ENCODE measurements around the gene RGS2. TPM values are rescaled to one million over a fixed set of nuclear protein-coding genes. Genes with fewer than 3 reads are reported as not detected.

The RGS2 gene
- total and polyA plus RNA-seq, 9 of the 15 experiments (the other 6 are each of a cell fraction or from before 2014, with no cell fraction given) = 2.5 to 5.4 (median 3.8) TPM

DNA sequence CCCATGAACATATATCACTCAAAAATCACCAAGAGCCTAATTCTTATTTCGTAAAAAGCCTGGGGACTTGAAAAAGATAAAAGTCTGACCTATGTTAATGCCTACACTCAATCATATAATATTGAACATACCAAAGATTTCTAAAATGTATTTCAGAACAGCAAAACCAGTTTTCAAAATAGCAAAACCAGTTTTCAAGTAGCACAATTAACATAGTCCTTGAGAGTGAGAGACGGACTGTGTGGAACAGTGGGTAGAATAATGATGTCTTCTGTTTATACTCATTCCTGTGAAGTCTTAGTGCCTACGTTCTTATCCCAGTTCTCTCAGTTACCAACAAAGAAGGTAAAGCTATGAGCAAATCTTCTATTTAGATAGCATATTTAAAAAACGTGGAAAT is 22.3 kb upstream of the RGS2 start (continued):
- TF ChIP-seq NFRKB (IDR thresholded peaks at IDR 0.05; ENCODE audit: low read depth) (no peak), POU5F1 (IDR thresholded peaks at IDR 0.05; ENCODE audit: borderline replicate concordance, low read depth, low read length, partially characterized antibody) (no peak), ZNF347 (CRISPR knock-in tag; IDR thresholded peaks at IDR 0.05; ENCODE audit: low read depth) (no peak), TARDBP (IDR thresholded peaks at IDR 0.05) (no peak), PRPF4 (IDR thresholded peaks at IDR 0.05; ENCODE audit: insufficient read depth, low read depth, low read length, poor library complexity, severe bottlenecking) (no peak)
- TF ChIP-seq, protein P1, sequence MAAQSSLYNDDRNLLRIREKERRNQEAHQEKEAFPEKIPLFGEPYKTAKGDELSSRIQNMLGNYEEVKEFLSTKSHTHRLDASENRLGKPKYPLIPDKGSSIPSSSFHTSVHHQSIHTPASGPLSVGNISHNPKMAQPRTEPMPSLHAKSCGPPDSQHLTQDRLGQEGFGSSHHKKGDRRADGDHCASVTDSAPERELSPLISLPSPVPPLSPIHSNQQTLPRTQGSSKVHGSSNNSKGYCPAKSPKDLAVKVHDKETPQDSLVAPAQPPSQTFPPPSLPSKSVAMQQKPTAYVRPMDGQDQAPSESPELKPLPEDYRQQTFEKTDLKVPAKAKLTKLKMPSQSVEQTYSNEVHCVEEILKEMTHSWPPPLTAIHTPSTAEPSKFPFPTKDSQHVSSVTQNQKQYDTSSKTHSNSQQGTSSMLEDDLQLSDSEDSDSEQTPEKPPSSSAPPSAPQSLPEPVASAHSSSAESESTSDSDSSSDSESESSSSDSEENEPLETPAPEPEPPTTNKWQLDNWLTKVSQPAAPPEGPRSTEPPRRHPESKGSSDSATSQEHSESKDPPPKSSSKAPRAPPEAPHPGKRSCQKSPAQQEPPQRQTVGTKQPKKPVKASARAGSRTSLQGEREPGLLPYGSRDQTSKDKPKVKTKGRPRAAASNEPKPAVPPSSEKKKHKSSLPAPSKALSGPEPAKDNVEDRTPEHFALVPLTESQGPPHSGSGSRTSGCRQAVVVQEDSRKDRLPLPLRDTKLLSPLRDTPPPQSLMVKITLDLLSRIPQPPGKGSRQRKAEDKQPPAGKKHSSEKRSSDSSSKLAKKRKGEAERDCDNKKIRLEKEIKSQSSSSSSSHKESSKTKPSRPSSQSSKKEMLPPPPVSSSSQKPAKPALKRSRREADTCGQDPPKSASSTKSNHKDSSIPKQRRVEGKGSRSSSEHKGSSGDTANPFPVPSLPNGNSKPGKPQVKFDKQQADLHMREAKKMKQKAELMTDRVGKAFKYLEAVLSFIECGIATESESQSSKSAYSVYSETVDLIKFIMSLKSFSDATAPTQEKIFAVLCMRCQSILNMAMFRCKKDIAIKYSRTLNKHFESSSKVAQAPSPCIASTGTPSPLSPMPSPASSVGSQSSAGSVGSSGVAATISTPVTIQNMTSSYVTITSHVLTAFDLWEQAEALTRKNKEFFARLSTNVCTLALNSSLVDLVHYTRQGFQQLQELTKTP (IDR thresholded peaks at IDR 0.05; ENCODE audit: low read depth in 1 of 2, partially characterized antibody in 2 of 2) = no peak
